Right lobe of liver (tissue), 6 donors: ENCODE measurements around the gene CDH13. TPM values are rescaled to one million over a fixed set of nuclear protein-coding genes. Genes with fewer than 3 reads are reported as not detected.

Source experiments
- ATAC-seq, 4 donors: fragments of 200-7000 bp; cut with Tn5 transposase; one replicate each; pipeline ENCODE4 v1.9.1; 2020; ENCODE audit warnings: mild to moderate bottlenecking in 4 of 4, moderate library complexity in 4 of 4
- DNase-seq, 3 donors: peaks; one replicate each; pipeline ENCODE4 v3.0.0-alpha.2; 2020
- H3K27ac ChIP-seq, 3 donors: fragments of 200-600 bp; one replicate each; pipeline ENCODE4 v1.8.0; 2022
- H3K27me3 ChIP-seq, 2 donors: fragments of 200-600 bp; one replicate each; pipeline ENCODE4 v1.8.0; 2022
- H3K36me3 ChIP-seq, 4 donors: fragments of 200-600 bp; sonication (generic) in 1 of 4; one replicate each; pipeline versions ENCODE4 v1.5.1 to v1.8.0; 2017 to 2022; ENCODE audit warnings: control low read depth in 1 of 4
- H3K4me1 ChIP-seq, 4 donors: fragments of 200-600 bp; sonication (generic) in 1 of 4; one replicate each; pipeline versions ENCODE4 v1.5.1 to v1.8.0; 2017 to 2022; ENCODE audit warnings: control low read depth in 1 of 4
- H3K4me3 ChIP-seq, 3 donors: fragments of 200-600 bp; one replicate each; pipeline ENCODE4 v1.8.0; 2022
- H3K9me3 ChIP-seq, 4 donors: fragments of 200-600 bp; sonication (generic) in 1 of 4; one replicate each; pipeline versions ENCODE4 v1.5.1 to v1.8.0; 2017 to 2022; ENCODE audit warnings: control low read depth in 1 of 4
- CTCF ChIP-seq, 4 donors: fragments of 200-600 bp in 3 of 4; fragments of 450-650 bp in 1 of 4; IDR thresholded peaks; one replicate each; pipeline versions ENCODE4 v1.5.1 to v1.8.0; 2016 to 2022; ENCODE audit warnings: antibody characterized with exemption in 4 of 4, mild to moderate bottlenecking in 2 of 4
- POLR2A ChIP-seq: fragments of 450-650 bp; IDR thresholded peaks from one replicate; pipeline ENCODE4 v1.6.1; 2017; ENCODE audit warnings: antibody characterized with exemption, mild to moderate bottlenecking
- WGBS: methylation state at CpG from one replicate; pipeline ENCODE4 v1.1.6; 2018; ENCODE audit warnings: low coverage, low lambda C conversion rate; ENCODE audit not compliant: insufficient coverage; ENCODE audit errors: missing lambda C conversion rate; 5-methylcytosine and 5-hydroxymethylcytosine counted together
- intact Hi-C, 2 donors: fragments of 100-400 bp; cut with DNase I; formaldehyde crosslinking; loops; one replicate each; pipeline versions ENCODE4 v1.11.2 to v1.14.1; 2022
- total RNA-seq, 6 experiments: library from RNA; depleted of rRNA in 2 of 6; stranded (reverse); fragments of >200 nt in 2 of 6; fragmentation: NEBNext Ultra II Directional in 3 of 6; extraction: Animal tissue kit (Norgen Biotek cat#: 25700) in 3 of 6; gene quantifications; one replicate each; pipeline versions ENCODE4 v1.1.0 to v1.2.4, GENCODE V29; 2016 to 2023
- donor health status: DM: no; HTN: yes; CAD: no.
- donor health status: DM: no; HTN: no; CAD: no.
- donor health status: DM: no; HTN: no; CAD: no.
- donor health status: DM: no; HTN: yes; CAD: no.
- donor health status: DM: no; HTN: yes; CAD: no.

CDH13 gene
- total RNA-seq, 6 experiments from 2014 or later: 0.13 to 4.6 (median 0.49) TPM

- H3K9me3 ChIP-seq: no peaks in the 10 kb centered on the region
- no peak for ATAC-seq
- no peaks in the 10 kb centered on the region for H3K4me1 ChIP-seq
- intact Hi-C loops: no loop called here
- no peak overlapping the region for H3K27ac ChIP-seq
- no peak for TF ChIP-seq CTCF (IDR thresholded peaks at IDR 0.05)
- TF ChIP-seq POLR2A: no peak
- no peaks in the 10 kb centered on the region for H3K27me3 ChIP-seq
- WGBS: 62% methylated on average over 5 of the region's 5 CpGs
- DNase-seq: no peak
- H3K4me3 ChIP-seq: no peak overlapping the region
- H3K36me3 ChIP-seq: no peaks in the 10 kb centered on the region
Measured at GRCh38 chr16:82965808-82966207, 339.0 kb downstream of the CDH13 start.

GRCh38 chr16:82967424-82967823, 340.7 kb downstream of the CDH13 start:
- 64% methylated on average over 7 of the region's 7 CpGs for WGBS
- no peaks in the 10 kb centered on the region for H3K9me3 ChIP-seq
- ATAC-seq (no peak), DNase-seq (no peak)
- intact Hi-C loops: no loop called here
- H3K27me3 ChIP-seq: no peaks in the 10 kb centered on the region
- no peak overlapping the region for H3K27ac ChIP-seq
- no peaks in the 10 kb centered on the region for H3K4me1 ChIP-seq
- H3K36me3 ChIP-seq: no peaks in the 10 kb centered on the region
- no peak for TF ChIP-seq POLR2A
- no peak for TF ChIP-seq CTCF (IDR thresholded peaks at IDR 0.05)
- H3K4me3 ChIP-seq: no peak overlapping the region

- DNase-seq (no peak), ATAC-seq (no peak)
- Histone ChIP-seq H3K4me1 (no peaks in the 10 kb centered on the region), H3K4me3 (no peak overlapping the region), H3K27ac (no peak overlapping the region), H3K9me3 (no peaks in the 10 kb centered on the region), H3K27me3 (no peaks in the 10 kb centered on the region), H3K36me3 (no peaks in the 10 kb centered on the region)
- intact Hi-C loops: no loop called here
- no peak for TF ChIP-seq POLR2A
- TF ChIP-seq CTCF (IDR thresholded peaks at IDR 0.05): no peak
- 56% methylated on average over 5 of the region's 5 CpGs for WGBS
Measured at GRCh38 chr16:82971126-82971525, 344.4 kb downstream of the CDH13 start.

GRCh38 chr16:82972331-82972919, 345.7 kb downstream of the CDH13 start:
- Histone ChIP-seq H3K36me3 (no peaks in the 10 kb centered on the region), H3K9me3 (no peaks in the 10 kb centered on the region), H3K27ac (no peak overlapping the region), H3K4me1 (no peaks in the 10 kb centered on the region), H3K4me3 (no peak overlapping the region), H3K27me3 (no peaks in the 10 kb centered on the region)
- ATAC-seq (no peak), DNase-seq (no peak)
- intact Hi-C loops: no loop called here
- 37% methylated on average over 4 of the region's 4 CpGs for WGBS
- TF ChIP-seq POLR2A (no peak), CTCF (IDR thresholded peaks at IDR 0.05) (no peak)
